ENCODE data around the gene FLACC1.

FLACC1 gene, protein sequence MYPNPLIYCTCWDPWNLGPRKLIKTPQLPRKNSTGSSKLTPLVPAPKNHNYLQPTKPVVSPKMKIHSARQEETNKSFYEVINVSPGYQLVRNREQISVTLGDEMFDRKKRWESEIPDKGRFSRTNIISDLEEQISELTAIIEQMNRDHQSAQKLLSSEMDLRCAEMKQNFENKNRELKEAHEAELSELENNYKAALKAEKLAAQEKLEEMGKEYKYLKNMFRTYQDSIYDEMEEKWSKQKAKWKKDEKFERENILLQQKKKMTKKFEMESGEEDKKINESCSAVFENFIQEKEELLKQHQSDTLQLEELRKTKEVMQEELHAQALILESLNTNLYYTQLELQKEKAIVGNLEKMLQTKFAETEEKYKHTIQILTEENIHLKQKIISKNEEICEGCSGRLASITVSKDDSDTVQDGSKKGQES

DNA sequence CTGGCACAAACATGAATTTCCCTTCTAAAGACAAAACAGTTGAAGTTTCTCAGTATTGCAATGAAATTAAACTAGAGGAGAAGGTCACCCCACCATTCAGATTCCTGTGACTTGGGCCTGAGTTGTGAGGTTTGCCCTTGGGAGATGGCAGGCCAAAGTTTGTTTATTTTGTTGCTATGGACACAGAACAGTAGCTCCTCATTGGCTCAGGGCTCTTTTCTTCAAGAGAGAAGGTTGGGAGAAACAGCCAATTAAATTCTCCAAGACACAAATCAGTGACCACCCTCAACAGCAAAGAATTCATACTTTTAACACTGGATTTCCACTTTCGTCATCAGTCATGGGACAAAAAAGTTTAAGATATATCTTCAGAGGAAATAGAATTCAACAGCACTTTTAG lies at the start of gene FLACC1:
TSS of gene FLACC1 (minus strand) at position 125 of the 400 bp plus-strand sequence. CDS start 5,941 bp downstream, outside the sequence.
- H3K9me3 ChIP-seq = no peaks in the 10 kb centered on the region
- H3K36me3 ChIP-seq = no peaks in the 10 kb centered on the region
- no peaks in the 10 kb centered on the region for H3K4me1 ChIP-seq (ENCODE audit: control insufficient read depth in 1 of 2, insufficient read depth in 1 of 2, low read depth in 1 of 2, low read length in 1 of 2)
- no peak within 1 kb of the TSS for H3K27ac ChIP-seq
- TF ChIP-seq, protein P1, sequence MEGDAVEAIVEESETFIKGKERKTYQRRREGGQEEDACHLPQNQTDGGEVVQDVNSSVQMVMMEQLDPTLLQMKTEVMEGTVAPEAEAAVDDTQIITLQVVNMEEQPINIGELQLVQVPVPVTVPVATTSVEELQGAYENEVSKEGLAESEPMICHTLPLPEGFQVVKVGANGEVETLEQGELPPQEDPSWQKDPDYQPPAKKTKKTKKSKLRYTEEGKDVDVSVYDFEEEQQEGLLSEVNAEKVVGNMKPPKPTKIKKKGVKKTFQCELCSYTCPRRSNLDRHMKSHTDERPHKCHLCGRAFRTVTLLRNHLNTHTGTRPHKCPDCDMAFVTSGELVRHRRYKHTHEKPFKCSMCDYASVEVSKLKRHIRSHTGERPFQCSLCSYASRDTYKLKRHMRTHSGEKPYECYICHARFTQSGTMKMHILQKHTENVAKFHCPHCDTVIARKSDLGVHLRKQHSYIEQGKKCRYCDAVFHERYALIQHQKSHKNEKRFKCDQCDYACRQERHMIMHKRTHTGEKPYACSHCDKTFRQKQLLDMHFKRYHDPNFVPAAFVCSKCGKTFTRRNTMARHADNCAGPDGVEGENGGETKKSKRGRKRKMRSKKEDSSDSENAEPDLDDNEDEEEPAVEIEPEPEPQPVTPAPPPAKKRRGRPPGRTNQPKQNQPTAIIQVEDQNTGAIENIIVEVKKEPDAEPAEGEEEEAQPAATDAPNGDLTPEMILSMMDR (IDR thresholded peaks at IDR 0.05) = no peak
- H3K4me3 ChIP-seq (ENCODE audit: low read depth in 1 of 2, low read length in 1 of 2) = no peak within 1 kb of the TSS
- no peaks in the 10 kb centered on the region for H3K27me3 ChIP-seq

DNA sequence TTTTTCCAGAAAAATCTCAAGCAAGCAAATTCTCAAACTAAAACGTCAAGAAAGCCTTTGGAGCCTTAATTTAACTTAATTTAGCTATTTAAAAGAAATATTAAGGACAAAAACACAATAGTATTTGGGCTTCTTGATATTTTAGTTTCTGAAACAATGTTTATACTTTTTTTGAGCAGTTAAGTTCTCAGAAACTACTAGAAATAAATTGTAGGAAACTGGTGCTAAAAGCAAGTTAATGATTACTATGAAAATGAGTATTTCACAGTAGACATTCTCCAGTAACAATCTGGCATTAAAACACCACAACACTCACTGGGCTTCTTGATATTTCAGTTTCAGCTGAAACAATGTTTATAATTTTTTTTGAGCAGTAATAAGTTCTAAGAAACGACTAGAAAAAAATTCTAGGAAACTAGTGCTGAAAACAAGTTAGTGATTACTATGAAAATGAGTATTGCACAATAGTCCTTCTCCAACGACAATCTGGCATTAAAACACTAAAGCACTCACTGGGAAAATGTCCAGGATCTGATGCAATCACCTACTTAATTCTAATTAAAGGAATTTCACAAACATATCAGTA lies 49.0 kb upstream of the FLACC1 start:
- Histone ChIP-seq H3K27me3 (no peaks in the 10 kb centered on the region), H3K27ac (no peak overlapping the region), H3K36me3 (no peaks in the 10 kb centered on the region), H3K4me3 (ENCODE audit: low read depth in 1 of 2, low read length in 1 of 2) (no peak overlapping the region), H3K9me3 (no peaks in the 10 kb centered on the region), H3K4me1 (ENCODE audit: control insufficient read depth in 1 of 2, insufficient read depth in 1 of 2, low read depth in 1 of 2, low read length in 1 of 2) (no peaks in the 10 kb centered on the region)
- TF ChIP-seq, protein P1 (IDR thresholded peaks at IDR 0.05) = no peak

DNA sequence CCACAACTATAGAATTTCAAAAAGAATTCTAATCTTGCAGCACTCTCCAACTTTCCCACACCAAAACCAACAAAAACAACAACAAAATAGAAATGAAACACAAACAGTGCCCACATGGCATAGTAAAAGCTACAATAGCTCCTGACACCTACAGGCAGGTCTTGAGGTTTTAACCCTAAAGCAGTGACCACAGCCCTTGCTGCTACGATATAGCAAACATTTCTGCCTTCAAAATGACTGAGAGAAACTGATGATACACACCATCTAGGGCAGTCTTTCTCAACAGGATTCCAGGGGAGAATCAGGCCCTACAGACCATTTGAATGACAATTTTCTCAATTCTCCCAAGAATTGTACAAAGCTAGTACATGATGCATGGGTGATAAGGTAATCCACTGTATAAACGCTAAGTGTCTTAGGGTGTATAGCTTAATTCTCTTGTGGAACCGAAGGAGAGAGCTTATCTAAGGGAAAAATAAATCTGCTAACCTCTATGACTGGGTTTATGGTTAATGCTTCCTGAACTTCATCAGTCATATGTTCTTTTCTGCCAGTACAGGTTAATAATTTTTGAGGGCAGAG lies 47.6 kb upstream of the FLACC1 start:
- H3K27ac ChIP-seq = no peak overlapping the region
- H3K27me3 ChIP-seq = no peaks in the 10 kb centered on the region
- no peaks in the 10 kb centered on the region for H3K4me1 ChIP-seq (ENCODE audit: control insufficient read depth in 1 of 2, insufficient read depth in 1 of 2, low read depth in 1 of 2, low read length in 1 of 2)
- no peaks in the 10 kb centered on the region for H3K36me3 ChIP-seq
- H3K4me3 ChIP-seq (ENCODE audit: low read depth in 1 of 2, low read length in 1 of 2) = no peak overlapping the region
- TF ChIP-seq, protein P1 (IDR thresholded peaks at IDR 0.05) = no peak
- no peaks in the 10 kb centered on the region for H3K9me3 ChIP-seq

DNA sequence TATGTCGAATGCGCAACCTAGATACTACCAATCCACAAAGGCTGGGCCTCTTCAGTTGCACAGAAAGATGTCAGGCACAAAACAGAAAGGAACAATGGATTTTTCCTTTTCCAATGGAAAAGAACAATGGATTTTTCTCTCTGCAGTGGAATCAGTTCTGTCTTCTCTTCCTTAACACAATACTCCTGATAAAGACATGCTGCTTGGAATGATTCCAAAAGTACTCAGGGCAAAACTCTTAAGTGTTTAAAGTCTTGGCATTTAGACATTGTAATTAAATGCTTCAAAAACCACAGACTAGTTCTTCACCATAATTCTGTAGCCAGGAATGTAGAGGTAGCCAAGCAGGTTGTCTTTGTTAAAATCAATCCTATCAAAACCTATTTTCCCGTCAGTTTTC lies 46.7 kb upstream of the FLACC1 start:
- H3K27ac ChIP-seq = no peak overlapping the region
- H3K9me3 ChIP-seq = no peaks in the 10 kb centered on the region
- no peaks in the 10 kb centered on the region for H3K4me1 ChIP-seq (ENCODE audit: control insufficient read depth in 1 of 2, insufficient read depth in 1 of 2, low read depth in 1 of 2, low read length in 1 of 2)
- no peak overlapping the region for H3K4me3 ChIP-seq (ENCODE audit: low read depth in 1 of 2, low read length in 1 of 2)
- peaks cover 4% of the 10 kb centered on the region for H3K36me3 ChIP-seq
- H3K27me3 ChIP-seq = no peaks in the 10 kb centered on the region
- TF ChIP-seq, protein P1 (IDR thresholded peaks at IDR 0.05) = no peak

DNA sequence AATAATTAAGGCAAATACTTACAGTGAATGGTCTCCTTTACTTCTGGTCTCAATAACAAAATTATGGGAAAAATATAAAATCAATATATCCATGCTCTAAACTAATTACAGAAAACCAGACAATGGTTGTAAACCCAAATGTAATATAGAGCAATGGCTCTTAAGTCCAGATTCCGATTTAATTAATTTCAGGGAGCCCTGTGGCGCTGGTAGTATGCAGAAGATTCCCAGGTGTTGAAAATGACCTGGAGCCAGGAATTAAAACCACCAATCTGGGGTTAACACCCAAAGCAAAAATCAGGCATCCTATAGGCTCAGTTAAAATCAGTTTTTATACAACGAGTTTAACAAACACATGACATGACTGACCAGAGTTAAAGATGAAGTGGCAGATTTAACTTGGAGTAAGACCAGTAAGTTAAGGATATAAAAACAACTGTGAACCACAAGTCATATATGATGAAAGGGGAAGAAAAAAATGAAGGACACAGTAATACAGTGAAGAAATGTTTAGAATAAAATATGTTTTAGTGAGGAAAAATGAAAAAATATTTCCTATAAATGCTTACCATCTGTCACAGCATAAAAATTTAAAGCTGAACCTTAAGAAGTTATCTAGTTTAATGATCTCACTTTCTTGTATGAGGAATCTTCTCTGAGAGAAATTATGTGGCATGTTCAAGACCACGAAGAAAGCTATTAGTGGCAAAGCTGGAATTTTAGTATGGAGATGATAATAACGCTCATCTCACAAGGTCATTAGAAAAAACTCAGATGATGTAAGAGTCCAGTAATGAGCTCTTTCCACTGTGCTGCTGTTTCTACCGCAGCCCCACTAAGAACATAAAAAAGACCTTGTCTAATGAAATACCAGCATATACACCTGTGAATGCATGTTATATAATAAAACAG lies 45.8 kb upstream of the FLACC1 start:
- H3K4me3 ChIP-seq (ENCODE audit: low read depth in 1 of 2, low read length in 1 of 2) = no peak overlapping the region
- H3K9me3 ChIP-seq = no peaks in the 10 kb centered on the region
- no peaks in the 10 kb centered on the region for H3K27me3 ChIP-seq
- peaks cover 8% of the 10 kb centered on the region for H3K36me3 ChIP-seq
- H3K4me1 ChIP-seq (ENCODE audit: control insufficient read depth in 1 of 2, insufficient read depth in 1 of 2, low read depth in 1 of 2, low read length in 1 of 2) = no peaks in the 10 kb centered on the region
- H3K27ac ChIP-seq = no peak overlapping the region
- TF ChIP-seq, protein P1 (IDR thresholded peaks at IDR 0.05) = no peak

Data from neutrophil (primary cell).